GM23338 (cell line): ENCODE results near the gene SRSF12.

Experiments used
- CREB1 ChIP-seq: fragments of 250-450 bp; sonication (Bioruptor Pico); IDR thresholded peaks from 2 replicates; pipeline ENCODE4 v1.5.0; 2020; ENCODE audit warnings: low read depth, mild to moderate bottlenecking, moderate library complexity
- CTCF ChIP-seq, 2 experiments: fragments of 200-600 bp in 1 of 2; sonication (generic) in 1 of 2; conservative IDR thresholded peaks; 2 replicates each; pipeline versions ENCODE4 v1.5.1 to v1.6.1; 2016 to 2017; ENCODE audit warnings: antibody characterized with exemption in 2 of 2, low read depth in 2 of 2, mild to moderate bottlenecking in 2 of 2, moderate library complexity in 1 of 2
- EZH2 ChIP-seq: fragments of 200-600 bp; sonication (generic); IDR thresholded peaks from one replicate; pipeline ENCODE4 v1.8.0; 2017; ENCODE audit warnings: antibody characterized with exemption, mild to moderate bottlenecking, low read depth; ENCODE audit not compliant: unreplicated experiment
- EZH2phosphoT487 ChIP-seq: fragments of 200-600 bp; sonication (generic); IDR thresholded peaks from one replicate; pipeline ENCODE4 v1.8.1; 2018; ENCODE audit warnings: antibody characterized with exemption; ENCODE audit not compliant: unreplicated experiment
- NANOG ChIP-seq: IDR thresholded peaks from 2 replicates; pipeline ENCODE4 v1.6.1; 2016; ENCODE audit warnings: antibody characterized with exemption, borderline replicate concordance
- POLR2AphosphoS5 ChIP-seq: IDR thresholded peaks from 2 replicates; pipeline ENCODE4 v1.6.1; 2016; ENCODE audit warnings: antibody characterized with exemption, low read depth
- ZNF331 ChIP-seq: fragments of 250-450 bp; sonication (Bioruptor Pico); IDR thresholded peaks from 2 replicates; pipeline ENCODE4 v1.5.0; 2020; ENCODE audit warnings: low read depth, mild to moderate bottlenecking, moderate library complexity
- TF ChIP-seq, protein P1 (sequence below): IDR thresholded peaks from one replicate; pipeline ENCODE4 v1.6.1; 2018; ENCODE audit warnings: antibody characterized with exemption; ENCODE audit not compliant: unreplicated experiment

- no peak for TF ChIP-seq CTCF (conservative IDR thresholded peaks at IDR 0.05; ENCODE audit: low read depth in 2 of 2)
- no peak for TF ChIP-seq NANOG
- no peak for TF ChIP-seq EZH2
- TF ChIP-seq, protein P1, sequence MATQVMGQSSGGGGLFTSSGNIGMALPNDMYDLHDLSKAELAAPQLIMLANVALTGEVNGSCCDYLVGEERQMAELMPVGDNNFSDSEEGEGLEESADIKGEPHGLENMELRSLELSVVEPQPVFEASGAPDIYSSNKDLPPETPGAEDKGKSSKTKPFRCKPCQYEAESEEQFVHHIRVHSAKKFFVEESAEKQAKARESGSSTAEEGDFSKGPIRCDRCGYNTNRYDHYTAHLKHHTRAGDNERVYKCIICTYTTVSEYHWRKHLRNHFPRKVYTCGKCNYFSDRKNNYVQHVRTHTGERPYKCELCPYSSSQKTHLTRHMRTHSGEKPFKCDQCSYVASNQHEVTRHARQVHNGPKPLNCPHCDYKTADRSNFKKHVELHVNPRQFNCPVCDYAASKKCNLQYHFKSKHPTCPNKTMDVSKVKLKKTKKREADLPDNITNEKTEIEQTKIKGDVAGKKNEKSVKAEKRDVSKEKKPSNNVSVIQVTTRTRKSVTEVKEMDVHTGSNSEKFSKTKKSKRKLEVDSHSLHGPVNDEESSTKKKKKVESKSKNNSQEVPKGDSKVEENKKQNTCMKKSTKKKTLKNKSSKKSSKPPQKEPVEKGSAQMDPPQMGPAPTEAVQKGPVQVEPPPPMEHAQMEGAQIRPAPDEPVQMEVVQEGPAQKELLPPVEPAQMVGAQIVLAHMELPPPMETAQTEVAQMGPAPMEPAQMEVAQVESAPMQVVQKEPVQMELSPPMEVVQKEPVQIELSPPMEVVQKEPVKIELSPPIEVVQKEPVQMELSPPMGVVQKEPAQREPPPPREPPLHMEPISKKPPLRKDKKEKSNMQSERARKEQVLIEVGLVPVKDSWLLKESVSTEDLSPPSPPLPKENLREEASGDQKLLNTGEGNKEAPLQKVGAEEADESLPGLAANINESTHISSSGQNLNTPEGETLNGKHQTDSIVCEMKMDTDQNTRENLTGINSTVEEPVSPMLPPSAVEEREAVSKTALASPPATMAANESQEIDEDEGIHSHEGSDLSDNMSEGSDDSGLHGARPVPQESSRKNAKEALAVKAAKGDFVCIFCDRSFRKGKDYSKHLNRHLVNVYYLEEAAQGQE, result no peak
- peak; percentile 67; the same call in 1 of the 2 replicates for TF ChIP-seq POLR2AphosphoS5
- no peak for TF ChIP-seq EZH2phosphoT487
- TF ChIP-seq ZNF331 (CRISPR knock-in tag), result no peak
- TF ChIP-seq CREB1 (CRISPR knock-in tag), result peak; percentile 94
These were observed 36.2 kb downstream of the SRSF12 start for GRCh38 chr6:89081423-89082322.
